ENCODE results near the gene YBX2. TPM values are rescaled to one million over a fixed set of nuclear protein-coding genes. Genes with fewer than 3 reads are reported as not detected.

YBX2 gene
- total and polyA plus RNA-seq, 12 donors = 0.06 to 1.4 (median 0.19) TPM; not detected in 6

- WGBS, 4 donors = 83 to 85% (median 84%) methylated on average over 4 of the region's 4 CpGs
- Histone ChIP-seq H3K27me3 (no peaks in the 10 kb centered on the region), H3K4me3 (peak overlapping the region in 1 of 4 donors; percentile 61), H3K27ac (peak overlapping the region in 1 of 5 donors; percentile 81), H3K4me1 (replicated peaks in 1 of 2) (peaks cover 12 to 21% of the 10 kb centered on the region in 2 donors), H3K9me3 (replicated peaks in 1 of 3) (no peaks in the 10 kb centered on the region), H3K36me3 (replicated peaks in 1 of 2) (peaks cover 0 to 38% of the 10 kb centered on the region in 2 donors)
- intact Hi-C loops (cut with DNase I) = loop anchor here in 1 of 2 donors (5.0 kb wide), 1 partner anchor 42 kb away; no protein-coding TSS in a partner anchor
- no peak for DNase-seq
- no peak for TF ChIP-seq CTCF (IDR thresholded peaks at IDR 0.05)
- TF ChIP-seq POLR2A (IDR thresholded peaks at IDR 0.05) = no peak
Observed at GRCh38 chr17:7260151-7260550, 34.3 kb downstream of the YBX2 start.

GRCh38 chr17:7259555-7259889 is 34.9 kb downstream of the YBX2 start:
- no peaks in the 10 kb centered on the region for H3K9me3 ChIP-seq (replicated peaks in 1 of 3)
- intact Hi-C loops (cut with DNase I) = no loop called here
- peaks cover 0 to 44% of the 10 kb centered on the region in 2 donors for H3K36me3 ChIP-seq (replicated peaks in 1 of 2)
- no peaks in the 10 kb centered on the region for H3K27me3 ChIP-seq
- 91 to 97% (median 95%) methylated on average over 6 of the region's 6 CpGs for WGBS, 4 donors
- TF ChIP-seq POLR2A (IDR thresholded peaks at IDR 0.05) (no peak), CTCF (IDR thresholded peaks at IDR 0.05) (no peak)
- H3K4me3 ChIP-seq = no peak overlapping the region
- H3K4me1 ChIP-seq (replicated peaks in 1 of 2) = peaks cover 12 to 21% of the 10 kb centered on the region in 2 donors
- no peak overlapping the region for H3K27ac ChIP-seq
- no peak for DNase-seq

- no peak overlapping the region for H3K27ac ChIP-seq
- H3K4me3 ChIP-seq = no peak overlapping the region
- WGBS, 4 donors = 74 to 83% (median 78%) methylated on average over 4 to 7 of the region's 7 CpGs
- H3K9me3 ChIP-seq (replicated peaks in 1 of 3) = no peaks in the 10 kb centered on the region
- DNase-seq = peak in 1 of 7 donors; percentile 52
- no peaks in the 10 kb centered on the region for H3K27me3 ChIP-seq
- TF ChIP-seq POLR2A (IDR thresholded peaks at IDR 0.05) = no peak
- no peak for TF ChIP-seq CTCF (IDR thresholded peaks at IDR 0.05)
- H3K4me1 ChIP-seq (replicated peaks in 1 of 2) = peaks cover 12 to 26% of the 10 kb centered on the region in 2 donors
- H3K36me3 ChIP-seq (replicated peaks in 1 of 2) = peaks cover 0 to 50% of the 10 kb centered on the region in 2 donors
- intact Hi-C loops (cut with DNase I) = no loop called here
Observed at GRCh38 chr17:7258731-7259554, 35.5 kb downstream of the YBX2 start.

GRCh38 chr17:7256766-7257456 is 37.5 kb downstream of the YBX2 start:
- Histone ChIP-seq H3K36me3 (replicated peaks in 1 of 2) (peaks cover 0 to 52% of the 10 kb centered on the region in 2 donors), H3K9me3 (replicated peaks in 1 of 3) (no peaks in the 10 kb centered on the region), H3K27me3 (no peaks in the 10 kb centered on the region), H3K4me3 (no peak overlapping the region), H3K27ac (no peak overlapping the region), H3K4me1 (replicated peaks in 1 of 2) (peaks cover 19 to 32% of the 10 kb centered on the region in 2 donors)
- no peak for DNase-seq
- 83 to 92% (median 90%) methylated on average over 8 of the region's 8 CpGs for WGBS, 4 donors
- TF ChIP-seq CTCF (IDR thresholded peaks at IDR 0.05) (no peak), POLR2A (IDR thresholded peaks at IDR 0.05) (no peak)
- intact Hi-C loops (cut with DNase I) = no loop called here

All from adrenal gland (tissue), 12 donors.